ENCODE results near the gene FRMPD1.
"Not testable (repeated sequence)": the region's sequence is repeated elsewhere in the genome, so short reads cannot be mapped to it uniquely, and the experiment has no call there.

Gene FRMPD1

DNA sequence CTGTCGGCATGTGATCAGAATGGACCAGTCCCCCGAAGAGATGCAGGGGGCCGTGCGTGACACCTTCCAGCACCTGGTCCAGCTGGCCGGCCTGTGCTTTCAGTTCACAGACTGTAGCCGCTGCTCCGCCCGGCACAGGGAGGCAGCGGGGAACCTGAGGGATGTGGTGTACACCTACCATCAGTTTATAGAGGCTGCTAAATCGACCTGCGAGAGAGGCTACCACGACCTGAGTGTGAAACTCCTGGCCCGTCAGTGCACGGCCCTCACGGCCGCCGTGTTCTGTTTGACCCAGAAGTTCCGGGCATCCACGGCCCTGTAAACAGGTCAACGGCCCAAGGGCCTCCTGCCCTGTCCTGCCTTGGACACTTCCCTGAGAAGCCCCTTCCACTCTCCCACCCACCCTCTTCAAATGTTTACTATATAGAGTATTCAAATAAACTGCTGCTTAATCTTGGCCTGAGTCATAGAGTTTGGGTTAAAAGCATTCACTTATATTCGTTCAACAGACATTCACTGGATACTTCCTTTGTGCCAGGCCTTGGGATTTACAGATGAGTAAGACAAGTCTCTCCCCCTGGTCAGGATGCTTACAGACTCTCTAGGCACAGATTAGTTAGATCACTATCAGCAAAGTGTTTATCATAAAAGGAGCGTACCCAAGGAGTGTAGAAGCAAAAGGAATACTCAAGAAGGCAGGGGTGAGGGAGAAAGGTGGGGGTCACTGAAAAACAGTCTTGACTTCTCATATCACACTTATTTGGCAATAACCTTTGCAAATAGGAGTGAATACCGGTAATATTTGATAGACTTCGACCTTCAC, 95.9 kb downstream of the FRMPD1 start:
- DNase-seq, result no peak
- no peak for TF ChIP-seq GATA1 (IDR thresholded peaks at IDR 0.05; ENCODE audit: low read depth, low read length)
- TF ChIP-seq POLR2A (IDR thresholded peaks at IDR 0.05; ENCODE audit: low read length), result no peak

DNA sequence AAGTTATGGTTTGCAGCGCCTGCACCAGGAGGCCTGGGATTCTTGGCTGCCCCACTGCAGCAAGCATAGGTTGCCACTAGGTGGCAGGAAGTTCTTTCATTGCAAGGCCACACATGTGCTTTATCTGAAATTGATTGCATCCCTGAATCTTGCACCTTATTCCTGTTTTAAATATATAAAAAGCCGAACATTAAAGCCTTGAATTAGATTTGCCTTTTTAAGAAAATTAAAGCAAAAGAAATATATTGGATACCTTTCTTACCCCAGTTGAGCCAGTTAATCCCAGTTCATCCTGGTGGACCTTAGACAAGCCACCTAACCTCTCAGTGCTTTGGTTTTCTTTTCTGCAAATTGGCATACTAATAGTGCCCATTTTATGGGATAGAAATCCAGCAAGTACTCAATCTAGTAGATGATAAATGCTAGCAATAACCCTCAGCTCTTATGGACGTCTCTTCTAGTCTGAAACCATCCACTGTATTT, 96.6 kb downstream of the FRMPD1 start:
- DNase-seq, result peak; percentile 70 to 78
- no peak for TF ChIP-seq GATA1 (IDR thresholded peaks at IDR 0.05; ENCODE audit: low read depth, low read length)

- TF ChIP-seq POLR2A (IDR thresholded peaks at IDR 0.05; ENCODE audit: low read length), result no peak
- no peak for TF ChIP-seq GATA1 (IDR thresholded peaks at IDR 0.05; ENCODE audit: low read depth, low read length)
- peak in 1 of 2 experiments; percentile 20 for DNase-seq
Observed at GRCh38 chr9:37749129-37749528, 98.4 kb downstream of the FRMPD1 start.

GRCh38 chr9:37751186-37751585, 100.4 kb downstream of the FRMPD1 start:
- DNase-seq, result no peak
- no peak for TF ChIP-seq POLR2A (IDR thresholded peaks at IDR 0.05; ENCODE audit: low read length)
- no peak for TF ChIP-seq GATA1 (IDR thresholded peaks at IDR 0.05; ENCODE audit: low read depth, low read length)

DNA sequence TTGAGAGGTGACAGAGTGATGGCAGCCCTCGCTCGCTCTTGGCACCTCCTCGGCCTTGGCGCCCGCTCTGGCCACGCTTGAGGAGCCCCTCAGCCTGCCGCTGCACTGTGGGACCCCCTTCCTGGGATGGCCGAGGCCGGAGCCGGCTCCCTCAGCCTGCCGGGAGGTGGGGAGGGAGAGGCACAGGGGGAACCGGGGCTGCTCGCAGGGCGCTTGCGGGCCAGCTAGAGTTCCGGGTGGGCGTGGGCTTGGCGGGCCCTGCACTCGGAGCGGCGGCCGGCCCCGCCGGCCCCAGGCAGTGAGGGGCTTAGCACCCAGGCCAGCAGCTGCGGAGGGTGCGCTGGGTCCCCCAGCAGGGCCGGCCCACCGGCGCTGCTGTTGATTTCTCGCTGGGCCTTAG, 101.0 kb downstream of the FRMPD1 start:
- not testable (repeated sequence) for DNase-seq

GRCh38 chr9:37752112-37752511, 101.4 kb downstream of the FRMPD1 start:
- not testable (repeated sequence) for DNase-seq

DNA sequence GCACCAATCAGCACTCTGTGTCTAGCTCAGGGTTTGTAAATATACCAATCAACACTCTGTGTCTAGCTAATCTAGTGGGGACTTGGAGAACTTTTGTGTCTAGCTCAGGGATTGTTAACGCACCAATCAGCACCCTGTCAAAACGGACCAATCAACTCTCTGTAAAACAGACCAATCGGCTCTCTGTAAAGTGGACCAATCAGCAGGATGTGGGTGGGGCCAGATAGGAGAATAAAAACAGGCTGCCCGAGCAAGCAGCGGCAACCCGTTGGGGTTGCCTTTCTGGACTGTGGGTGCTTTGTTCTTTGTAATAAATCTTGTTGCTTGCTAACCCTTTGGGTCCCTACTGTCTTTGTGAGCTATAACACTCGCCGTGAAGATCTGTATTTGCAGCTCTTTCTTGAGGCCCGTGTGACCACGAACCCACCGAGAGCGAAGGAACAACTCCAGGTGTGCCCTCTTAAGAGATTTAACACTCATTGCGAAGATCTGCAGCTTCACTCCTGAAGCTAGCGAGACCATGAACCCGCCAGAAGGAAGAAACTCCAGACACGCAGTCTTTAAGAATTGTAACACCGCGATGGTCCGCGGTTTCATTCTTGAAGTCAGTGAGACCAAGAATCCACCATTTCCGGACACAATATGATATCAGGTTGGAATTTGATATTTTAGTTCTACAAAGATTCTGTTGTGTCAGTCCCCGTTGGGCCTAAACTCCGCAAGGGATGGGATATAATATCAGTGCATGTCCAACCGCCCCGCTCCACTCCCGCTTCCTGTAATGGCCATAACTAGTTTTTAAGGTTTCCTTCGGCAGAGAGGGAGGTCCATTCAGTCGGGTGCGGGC, 102.1 kb downstream of the FRMPD1 start:
- peak in 1 of 2 experiments; percentile 23 for DNase-seq
- TF ChIP-seq GATA1 (IDR thresholded peaks at IDR 0.05; ENCODE audit: low read depth, low read length) (no peak), POLR2A (IDR thresholded peaks at IDR 0.05; ENCODE audit: low read length) (no peak)

DNA sequence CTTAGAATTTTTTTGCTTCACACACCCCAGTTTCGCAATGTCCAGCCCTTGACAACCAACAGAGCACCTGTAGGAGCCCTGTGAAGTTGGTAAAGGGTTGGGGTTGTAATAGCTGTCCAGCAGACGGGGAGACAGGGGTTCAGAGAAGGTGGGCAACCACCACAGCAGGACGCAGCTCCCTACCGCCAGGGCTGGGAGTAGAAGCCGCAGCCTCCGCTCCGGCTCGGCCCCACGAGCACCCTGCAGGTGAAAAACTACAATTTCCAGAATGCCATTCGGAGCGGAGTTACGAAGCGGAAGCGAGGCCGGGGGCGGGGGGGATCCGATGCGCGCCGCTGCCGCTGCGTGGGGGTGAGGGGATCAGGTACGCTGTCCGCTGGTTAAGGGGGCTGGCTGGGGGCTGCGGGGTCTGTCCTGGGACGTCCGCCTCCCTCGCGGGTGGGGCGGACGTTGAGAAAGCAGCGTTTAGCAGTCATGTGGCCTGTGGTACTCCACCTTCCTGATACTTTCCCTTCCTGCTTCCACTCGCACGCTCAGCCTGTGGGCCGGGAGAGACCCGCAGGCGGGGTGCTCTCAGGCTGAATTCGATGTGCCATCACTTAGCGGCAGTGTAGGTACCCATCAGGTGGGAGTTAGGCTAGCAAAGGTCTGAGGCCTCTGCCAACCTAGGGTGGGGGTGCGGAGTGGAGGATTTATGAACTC, 102.9 kb downstream of the FRMPD1 start, which contains the start of gene TRMT10B:
TRMT10B (plus strand) TSS at position 317 of the 702 bp plus-strand sequence. CDS start 8,127 bp downstream, outside the sequence.
- no peak for TF ChIP-seq GATA1 (IDR thresholded peaks at IDR 0.05; ENCODE audit: low read depth, low read length)
- TF ChIP-seq POLR2A (IDR thresholded peaks at IDR 0.05; ENCODE audit: low read length), result peak; percentile 55
- peak; percentile 77 to 79 for DNase-seq

- no peak for DNase-seq
- no peak for TF ChIP-seq GATA1 (IDR thresholded peaks at IDR 0.05; ENCODE audit: low read depth, low read length)
- TF ChIP-seq POLR2A (IDR thresholded peaks at IDR 0.05; ENCODE audit: low read length), result no peak
Observed at GRCh38 chr9:37758747-37759146, 108.0 kb downstream of the FRMPD1 start.

GRCh38 chr9:37760416-37761161, 109.8 kb downstream of the FRMPD1 start:
- DNase-seq, result no peak
- TF ChIP-seq GATA1 (IDR thresholded peaks at IDR 0.05; ENCODE audit: low read depth, low read length), result no peak
- TF ChIP-seq POLR2A (IDR thresholded peaks at IDR 0.05; ENCODE audit: low read length), result no peak

GRCh38 chr9:37761511-37761910, 110.8 kb downstream of the FRMPD1 start:
- no peak for DNase-seq
- TF ChIP-seq POLR2A (IDR thresholded peaks at IDR 0.05; ENCODE audit: low read length), result no peak
- TF ChIP-seq GATA1 (IDR thresholded peaks at IDR 0.05; ENCODE audit: low read depth, low read length), result no peak

DNA sequence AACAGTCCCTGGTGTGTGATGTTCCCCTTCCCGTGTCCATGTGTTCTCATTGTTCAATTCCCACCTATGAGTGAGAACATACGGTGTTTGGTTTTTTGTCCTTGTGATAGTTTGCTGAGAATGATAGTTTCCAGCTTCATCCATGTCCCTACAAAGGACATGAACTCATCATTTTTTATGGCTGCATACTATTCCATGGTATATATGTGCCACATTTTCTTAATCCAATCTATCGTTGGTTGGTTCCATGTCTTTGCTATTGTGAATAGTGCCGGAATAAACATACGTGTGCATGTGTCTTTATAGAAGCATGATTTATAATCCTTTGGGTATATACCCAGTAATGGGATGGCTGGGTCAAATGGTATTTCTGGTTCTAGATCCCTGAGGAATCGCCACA, 114.5 kb downstream of the FRMPD1 start:
- not testable (repeated sequence) for DNase-seq

DNA sequence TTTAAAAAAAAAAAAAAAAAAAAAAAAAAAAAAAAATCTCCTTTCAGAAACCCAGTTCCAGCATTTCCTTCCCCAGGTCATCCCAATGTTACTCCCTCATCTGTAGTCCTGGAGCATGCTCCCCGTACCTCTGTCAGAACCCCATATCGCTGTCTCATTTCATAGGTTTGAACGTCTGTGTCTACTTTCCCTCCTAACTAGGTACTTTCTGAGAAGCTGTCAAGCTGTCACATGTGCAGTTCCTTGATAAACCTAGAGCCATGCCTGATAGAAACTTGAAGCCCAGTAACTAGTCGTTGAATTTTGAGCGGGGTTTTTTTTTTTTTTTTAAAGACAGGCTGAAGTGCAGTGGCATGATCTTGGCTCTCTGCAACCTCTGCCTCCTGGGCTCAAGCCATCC, 118.6 kb downstream of the FRMPD1 start:
- no peak for TF ChIP-seq POLR2A (IDR thresholded peaks at IDR 0.05; ENCODE audit: low read length)
- no peak for TF ChIP-seq GATA1 (IDR thresholded peaks at IDR 0.05; ENCODE audit: low read depth, low read length)
- peak; percentile 47 to 77 for DNase-seq

Data from erythroblast (primary cell).